ENCODE measurements around the gene CTRL.
"Not testable (repeated sequence)": the region's sequence is repeated elsewhere in the genome, so short reads cannot be mapped to it uniquely, and the experiment has no call there.

Gene CTRL

GRCh38 chr16:67923414-67924116 is 8.1 kb downstream of the CTRL start:
- no peak for DNase-seq

GRCh38 chr16:67922740-67923139 is 8.9 kb downstream of the CTRL start:
- DNase-seq: no peak

- no peak for DNase-seq
Observed at GRCh38 chr16:67922221-67922620, 9.4 kb downstream of the CTRL start.

GRCh38 chr16:67919622-67920221 is 11.9 kb downstream of the CTRL start:
- no peak for DNase-seq

- peak in 1 of 2 experiments; percentile 61 for DNase-seq
Observed at GRCh38 chr16:67917852-67918236, 13.8 kb downstream of the CTRL start.

- no peak for DNase-seq
Observed at GRCh38 chr16:67917140-67917851, 14.4 kb downstream of the CTRL start.

GRCh38 chr16:67915831-67916723 is 15.6 kb downstream of the CTRL start:
- no peak for DNase-seq

GRCh38 chr16:67915496-67915769 is 16.2 kb downstream of the CTRL start:
- DNase-seq: not testable (repeated sequence)

- no peak for DNase-seq
Observed at GRCh38 chr16:67914758-67915495, 16.7 kb downstream of the CTRL start.

GRCh38 chr16:67910158-67910557 is 21.5 kb downstream of the CTRL start:
- DNase-seq: no peak

- DNase-seq: no peak
Observed at GRCh38 chr16:67909056-67909742, 22.5 kb downstream of the CTRL start.

GRCh38 chr16:67907397-67908180 is 24.1 kb downstream of the CTRL start:
- DNase-seq: no peak

- no peak for DNase-seq
Observed at GRCh38 chr16:67902831-67903230, 28.8 kb downstream of the CTRL start.

- no peak for DNase-seq
Observed at GRCh38 chr16:67901734-67902133, 29.9 kb downstream of the CTRL start.

GRCh38 chr16:67897231-67897630 is 34.4 kb downstream of the CTRL start:
- DNase-seq: no peak

GRCh38 chr16:67893743-67894399 is 37.8 kb downstream of the CTRL start:
- DNase-seq: no peak

GRCh38 chr16:67892899-67893742 is 38.5 kb downstream of the CTRL start, which contains the start of gene PSKH1:
PSKH1 (plus strand) TSS chr16:67893254; CDS start chr16:67908750, 15,496 bp downstream.
- peak; percentile 91 to 93 for DNase-seq

- no peak for DNase-seq
Observed at GRCh38 chr16:67892375-67892774, 39.3 kb downstream of the CTRL start.

- DNase-seq: no peak
Observed at GRCh38 chr16:67888331-67888730, 43.3 kb downstream of the CTRL start.

Measured in stimulated activated CD4-positive, alpha-beta T cell treated with anti-CD3 and anti-CD28 coated beads, Interleukin-4, amount 100 ng/mL, for 4 hours (primary cell).